ENCODE data around the gene ICE2.
"Not testable (repeated sequence)": the region's sequence is repeated elsewhere in the genome, so short reads cannot be mapped to it uniquely, and the experiment has no call there.

The ICE2 gene

DNA sequence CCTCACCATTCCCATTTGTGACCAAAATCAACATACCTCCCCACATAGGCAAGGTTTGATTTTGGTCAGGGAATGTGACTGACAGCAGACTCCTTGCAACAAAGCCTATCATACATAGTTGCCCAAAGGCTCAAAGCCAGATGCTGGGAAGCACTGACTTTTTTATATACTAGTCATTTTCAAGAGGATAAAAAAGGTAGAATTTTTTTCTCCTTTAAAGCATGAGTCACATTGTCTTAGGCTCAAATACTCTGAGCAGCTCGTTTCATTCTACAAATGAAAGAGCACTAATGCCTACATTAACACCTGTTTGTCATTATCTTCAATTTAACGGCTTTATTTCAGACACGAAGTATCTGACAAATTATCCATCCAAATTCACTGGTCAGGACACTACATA lies 36.2 kb downstream of the ICE2 start:
- no peak for DNase-seq

DNA sequence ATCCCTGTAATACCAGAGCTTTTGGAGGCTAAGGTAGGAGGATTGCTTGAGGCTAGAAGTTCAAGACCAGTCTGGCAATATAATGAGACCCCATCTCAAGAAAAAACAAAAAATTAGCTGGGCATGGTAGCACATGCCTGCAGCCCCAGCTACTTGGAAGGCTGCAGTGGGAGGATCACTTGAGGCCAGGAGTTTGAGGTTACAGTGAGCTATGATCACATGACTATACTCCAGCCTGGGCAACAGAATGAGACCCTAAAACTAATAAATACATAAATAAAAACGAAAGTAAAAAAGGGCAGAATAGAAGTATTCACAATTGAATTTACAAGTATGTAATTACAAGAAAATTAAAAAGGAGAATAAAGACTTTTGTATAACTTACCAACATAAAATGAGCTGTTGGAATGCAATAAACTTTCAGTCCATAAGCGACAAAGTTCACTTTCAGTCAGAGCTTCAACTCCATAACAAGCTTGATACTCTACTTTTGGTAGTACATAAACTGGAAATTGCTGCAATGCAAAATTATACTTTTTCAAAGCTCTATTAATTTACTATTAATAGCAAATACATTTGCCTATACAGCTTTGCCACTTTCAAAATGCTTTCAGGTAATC lies 36.8 kb downstream of the ICE2 start:
- no peak for DNase-seq

DNA sequence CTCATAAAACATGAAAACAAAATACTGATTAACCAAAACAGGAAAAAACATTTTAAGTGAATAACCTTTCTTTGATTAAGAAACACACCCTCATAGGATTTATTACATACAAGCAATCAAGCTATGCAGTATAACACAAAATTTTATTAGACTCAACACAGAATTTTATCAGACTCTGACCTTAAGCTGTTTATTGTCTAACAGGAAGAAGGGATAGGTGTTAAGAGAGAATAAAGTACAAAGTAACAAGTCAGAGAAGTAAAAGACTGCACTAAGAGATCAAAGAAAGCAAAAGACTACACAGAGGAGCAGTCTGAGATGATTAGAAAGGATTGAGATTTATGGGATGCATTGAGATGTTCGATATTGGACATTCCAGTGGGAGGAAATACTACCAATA lies 37.6 kb downstream of the ICE2 start:
- DNase-seq, result no peak

DNA sequence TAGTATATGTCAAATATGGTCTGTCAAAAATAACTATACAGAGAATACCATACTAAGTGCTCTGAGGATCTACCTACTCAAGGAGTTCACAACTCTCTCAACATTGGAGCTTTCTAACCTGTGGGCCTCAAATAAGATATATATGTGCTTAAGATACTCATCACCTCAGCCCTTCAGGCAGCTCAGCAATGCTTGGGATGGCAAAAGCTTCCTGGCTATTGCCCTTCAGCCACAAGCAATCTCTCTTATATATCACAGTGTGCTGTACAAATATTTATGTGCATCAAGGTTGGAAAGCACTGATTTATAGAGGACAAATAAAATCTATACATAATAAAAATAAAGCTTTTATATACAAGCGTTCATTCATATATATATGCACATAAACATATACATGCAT lies 40.3 kb downstream of the ICE2 start:
- no peak for DNase-seq

DNA sequence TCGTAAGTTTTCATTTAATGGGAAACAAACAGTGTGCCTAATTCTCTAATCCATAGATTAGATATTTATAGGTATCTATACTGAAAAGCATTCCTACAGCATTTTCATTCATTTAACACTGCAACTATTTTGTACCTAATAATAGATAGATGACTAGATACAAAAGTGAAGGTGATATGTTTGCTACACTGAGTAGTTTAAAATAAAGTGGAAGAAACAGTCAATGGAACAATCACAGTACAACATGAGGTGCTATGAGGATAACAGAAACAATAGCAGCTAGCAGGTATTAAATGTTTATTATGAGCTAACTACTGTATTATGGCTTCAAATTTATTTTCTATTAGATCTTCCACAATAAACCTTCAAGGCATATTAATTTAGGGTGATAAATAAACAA lies 50.0 kb downstream of the ICE2 start:
- no peak for DNase-seq

DNA sequence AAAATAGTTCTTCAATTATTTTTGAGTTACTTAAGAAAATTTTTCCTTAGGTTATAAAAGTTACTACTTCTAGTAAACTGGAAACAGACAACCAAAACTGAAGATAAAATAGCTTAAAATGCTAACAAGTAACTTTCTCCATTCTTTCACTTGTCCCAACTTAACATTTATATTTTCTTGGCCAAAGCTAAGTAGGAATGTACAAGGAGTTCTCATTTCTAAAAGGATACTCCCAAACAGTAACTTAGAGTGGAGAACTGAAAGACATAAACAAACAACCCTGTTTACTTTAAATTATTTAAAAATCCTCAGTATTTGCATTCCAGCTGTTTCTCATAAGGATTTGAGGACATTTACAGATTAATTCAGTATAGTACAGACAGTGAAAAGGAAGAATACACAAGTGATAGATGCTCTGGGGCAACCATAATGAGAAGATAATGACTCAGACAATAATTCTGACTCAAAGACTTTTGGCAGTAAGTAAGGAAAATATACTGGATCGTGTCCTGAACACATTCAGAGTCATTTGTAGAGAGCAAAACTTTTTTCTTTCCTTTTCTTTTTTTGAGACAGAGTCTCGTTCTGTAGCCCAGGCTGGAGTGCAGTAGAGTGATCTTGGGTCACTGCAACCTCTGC lies 52.0 kb downstream of the ICE2 start:
- DNase-seq, result no peak

DNA sequence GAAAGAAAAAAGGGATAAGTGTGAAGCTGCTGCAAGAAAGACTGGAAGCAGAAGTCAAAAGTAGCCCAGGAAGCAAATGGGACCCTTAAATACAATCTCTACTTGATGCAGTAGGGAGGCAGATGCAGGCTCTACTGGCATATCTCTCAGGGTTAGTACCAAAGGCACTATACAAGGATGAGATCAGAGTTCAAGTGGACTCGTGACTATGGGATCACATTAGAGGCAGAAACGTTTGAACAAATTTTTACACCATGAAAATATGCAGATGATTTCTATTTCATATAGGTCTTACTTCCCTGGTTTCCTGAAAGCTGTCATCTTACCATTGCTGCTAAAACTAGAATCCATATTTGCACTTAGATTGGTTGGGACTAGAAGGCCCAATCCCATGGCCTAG lies 53.5 kb downstream of the ICE2 start:
- DNase-seq, result no peak

DNA sequence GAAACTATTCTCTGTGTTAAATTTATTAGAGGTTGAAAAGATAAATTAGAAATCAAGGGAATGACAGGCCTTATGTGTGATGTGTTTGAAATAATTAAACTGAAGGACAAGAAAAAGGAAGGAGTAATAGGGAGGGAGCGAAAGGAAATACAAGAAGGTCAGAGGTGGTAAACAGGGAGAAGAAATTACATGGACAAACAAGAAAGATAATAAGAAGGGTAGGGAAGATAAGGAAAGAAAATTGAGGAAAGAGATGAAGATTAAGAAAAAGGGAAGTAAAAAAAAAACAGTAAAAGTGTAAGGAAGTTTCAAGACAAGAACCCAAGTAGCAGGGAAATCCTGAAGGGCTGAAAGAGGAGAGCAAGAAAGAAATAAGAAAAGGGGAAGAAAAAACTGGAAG lies 54.9 kb downstream of the ICE2 start:
- peak in 1 of 2 experiments; percentile 20 for DNase-seq

DNA sequence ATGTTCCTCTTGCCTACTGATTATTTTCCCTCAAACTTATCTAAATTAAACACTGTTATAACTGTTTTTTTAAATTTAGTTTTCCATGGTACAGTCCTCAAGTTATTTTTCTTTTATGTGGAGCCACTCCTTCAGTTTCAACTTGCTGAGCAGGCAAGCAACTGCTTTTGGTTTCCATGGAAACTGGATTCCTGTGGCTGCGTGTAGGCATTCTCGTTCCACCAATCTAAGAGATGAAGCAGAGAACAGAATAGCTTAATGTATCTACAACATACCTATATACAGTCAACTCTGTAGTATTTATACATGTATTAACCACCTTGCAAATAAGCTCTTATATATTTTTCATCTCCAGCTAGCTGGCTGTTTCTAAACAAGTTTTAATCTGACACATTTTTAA lies 55.4 kb downstream of the ICE2 start:
- DNase-seq, result peak; percentile 11 to 35

DNA sequence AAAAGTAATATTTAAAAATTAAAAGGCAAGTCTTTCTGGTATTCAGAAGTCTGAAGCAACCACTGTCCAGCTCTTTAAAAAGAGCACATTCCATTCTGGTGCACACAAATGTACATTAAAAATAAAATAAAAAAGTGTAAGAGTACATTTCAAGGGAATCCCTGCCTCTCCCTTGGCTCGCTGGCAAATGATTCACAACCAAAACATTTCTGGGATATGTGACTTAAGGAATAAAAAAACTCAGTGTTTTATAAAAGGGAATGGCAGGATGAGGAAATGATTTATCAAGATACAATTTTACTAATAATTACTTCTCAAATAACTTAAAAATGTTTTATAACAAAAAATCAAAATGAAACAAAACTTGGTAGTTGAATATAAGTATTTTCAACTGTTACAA lies 57.4 kb downstream of the ICE2 start:
- no peak for DNase-seq

DNA sequence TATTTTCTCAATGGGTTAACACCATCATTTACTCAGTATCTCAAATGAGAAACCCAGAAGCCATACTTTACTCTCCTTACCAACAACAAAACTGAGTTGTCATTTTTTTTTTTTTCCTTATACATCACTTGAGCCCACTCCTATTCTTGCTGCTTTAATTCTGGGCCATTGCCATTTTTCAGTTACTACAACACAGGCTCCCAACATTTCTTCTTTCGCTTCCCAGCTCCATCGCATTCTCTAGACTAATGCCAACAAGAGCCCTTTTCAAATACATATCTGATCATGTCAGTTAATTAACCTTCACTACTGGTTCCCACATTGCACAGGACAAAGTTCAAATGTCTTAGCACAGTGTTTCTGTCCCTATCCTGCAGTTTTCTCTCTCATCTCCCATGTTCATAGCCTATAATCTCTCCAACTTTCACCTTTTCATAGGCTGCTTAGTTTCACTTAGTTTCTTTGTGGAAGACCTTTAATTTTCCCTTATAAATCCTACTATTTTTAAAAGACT lies 58.7 kb downstream of the ICE2 start:
- no peak for DNase-seq

DNA sequence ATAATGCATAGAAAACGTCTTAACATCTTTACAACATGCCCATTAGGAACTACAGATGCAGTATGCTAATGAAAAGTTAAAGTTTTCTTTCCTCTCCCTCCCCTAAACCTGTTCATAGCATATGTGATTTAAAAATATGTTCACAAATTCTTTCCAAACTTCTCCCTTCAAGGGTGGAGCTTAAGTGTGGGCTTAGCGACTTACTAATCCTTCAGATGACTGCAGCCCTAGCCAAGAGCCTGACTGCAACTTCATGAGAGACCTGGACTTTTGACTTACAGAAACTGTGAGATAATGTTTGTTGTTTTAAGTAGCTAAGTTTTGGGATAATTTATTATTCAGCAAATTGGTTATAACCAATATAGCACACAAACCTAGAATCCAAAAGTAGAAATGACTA lies 59.2 kb downstream of the ICE2 start:
- no peak for DNase-seq

DNA sequence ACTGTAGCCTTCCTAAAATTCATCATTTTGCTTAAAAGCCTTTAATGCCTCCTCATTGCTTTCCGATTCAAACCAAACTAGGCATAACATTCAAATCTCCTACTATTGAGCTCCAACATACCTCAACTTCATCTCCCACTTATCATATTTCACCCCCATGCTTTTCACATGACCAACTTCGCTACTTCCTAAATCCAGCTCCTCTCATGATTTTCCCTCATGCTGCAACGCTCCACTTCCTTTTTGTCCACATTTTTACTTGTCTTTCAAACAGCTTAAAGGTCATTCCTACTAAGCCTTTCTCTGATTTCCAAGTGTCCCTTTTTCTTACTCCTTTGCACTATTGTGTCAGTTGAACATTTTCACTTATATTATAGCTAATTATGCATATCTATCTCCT lies 60.8 kb downstream of the ICE2 start:
- DNase-seq, result peak in 1 of 2 experiments; percentile 10

DNA sequence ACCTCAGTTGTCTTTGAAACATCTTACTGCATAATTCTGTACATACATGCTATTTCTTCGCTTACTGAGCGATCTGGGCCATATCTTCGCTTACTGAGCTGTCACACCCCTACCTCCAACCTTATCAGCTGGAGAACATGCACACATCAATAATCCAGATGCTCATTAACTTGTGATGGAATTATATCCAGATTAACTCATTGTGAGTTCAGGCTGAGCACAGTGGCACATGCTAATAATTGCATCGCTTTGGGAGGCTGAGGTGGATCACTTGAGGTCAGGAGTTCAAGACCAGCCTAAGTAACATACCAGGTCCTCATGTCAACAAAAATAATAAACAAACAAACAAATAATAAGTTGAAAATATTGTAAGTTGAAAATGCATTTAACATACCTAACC lies 61.8 kb downstream of the ICE2 start:
- no peak for DNase-seq

DNA sequence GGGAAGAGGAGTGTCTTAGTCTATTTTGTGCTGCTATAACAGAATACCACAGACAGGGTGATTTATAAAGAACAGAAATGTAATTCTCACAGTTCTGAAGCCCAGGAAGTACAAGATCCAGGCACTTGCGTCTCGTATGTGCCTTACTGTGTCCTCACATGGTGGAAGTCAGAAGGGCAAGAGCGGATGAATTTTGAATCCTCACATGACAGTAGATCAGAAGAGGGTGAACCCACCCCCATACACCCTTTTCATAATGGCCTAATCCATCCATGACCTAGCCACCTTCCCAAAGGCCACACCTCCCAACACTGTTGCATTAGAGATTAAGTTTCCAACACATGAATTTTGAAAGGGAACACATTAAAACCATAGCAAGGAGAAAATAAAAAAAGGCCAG lies 62.5 kb downstream of the ICE2 start:
- DNase-seq, result no peak

DNA sequence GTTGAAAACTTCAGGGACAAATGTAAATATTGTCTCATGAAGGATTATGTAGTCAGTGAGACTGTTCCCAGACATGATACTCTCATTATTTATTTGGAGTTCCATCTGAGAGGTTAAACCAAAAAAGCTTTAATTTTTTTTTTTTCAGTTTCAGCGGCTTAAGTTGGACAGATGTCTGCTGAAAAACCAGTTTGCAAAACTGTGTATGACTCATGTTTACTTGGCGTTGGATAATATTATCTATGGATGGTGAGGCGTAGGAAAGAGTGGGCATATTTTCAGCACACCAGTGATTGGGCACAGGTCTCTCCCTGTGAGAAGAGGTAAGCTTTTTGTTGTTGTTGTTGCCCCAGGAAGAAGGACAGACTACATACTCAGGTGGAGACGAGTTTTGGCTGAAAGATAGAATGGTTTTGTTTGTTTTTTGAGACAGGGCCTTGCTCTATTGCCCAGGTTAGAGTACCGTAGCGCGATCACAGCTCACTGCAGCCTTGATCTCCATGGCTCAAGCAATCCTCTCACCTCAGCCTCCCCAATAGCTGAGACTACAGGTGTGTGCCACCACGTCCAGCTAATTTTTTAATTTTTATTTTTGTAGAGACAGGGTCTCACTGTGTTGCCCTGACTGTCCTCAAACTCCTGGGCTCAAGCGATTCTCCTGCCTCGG lies 64.8 kb downstream of the ICE2 start:
- no peak for DNase-seq

DNA sequence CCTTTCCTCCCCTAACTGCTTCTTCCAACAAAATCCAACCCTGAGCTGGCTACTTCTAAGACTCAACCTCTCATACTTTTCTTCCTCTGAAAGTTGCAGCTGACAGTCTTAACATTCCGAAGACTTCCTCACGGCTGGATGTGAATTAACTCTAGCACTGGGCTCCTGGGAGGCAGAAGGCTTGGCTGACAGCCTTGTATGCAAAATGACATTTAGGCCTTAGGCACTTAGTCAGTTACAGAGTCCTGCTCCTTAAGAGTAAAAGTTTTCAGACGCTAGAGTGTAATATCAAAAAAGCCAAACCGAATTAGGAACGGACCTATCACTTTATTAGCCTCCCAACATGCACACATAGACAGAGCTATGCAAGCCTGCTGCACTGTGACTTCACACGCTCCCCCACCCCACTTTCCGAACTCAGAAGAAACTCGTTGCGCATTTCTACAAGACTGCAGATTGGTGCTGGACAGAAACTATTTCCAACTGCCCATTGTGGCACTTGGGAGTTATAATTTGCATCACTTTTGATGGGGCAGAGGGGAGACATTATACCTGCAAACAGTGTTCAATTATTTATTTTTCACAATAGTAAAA lies 65.6 kb downstream of the ICE2 start:
- no peak for DNase-seq

DNA sequence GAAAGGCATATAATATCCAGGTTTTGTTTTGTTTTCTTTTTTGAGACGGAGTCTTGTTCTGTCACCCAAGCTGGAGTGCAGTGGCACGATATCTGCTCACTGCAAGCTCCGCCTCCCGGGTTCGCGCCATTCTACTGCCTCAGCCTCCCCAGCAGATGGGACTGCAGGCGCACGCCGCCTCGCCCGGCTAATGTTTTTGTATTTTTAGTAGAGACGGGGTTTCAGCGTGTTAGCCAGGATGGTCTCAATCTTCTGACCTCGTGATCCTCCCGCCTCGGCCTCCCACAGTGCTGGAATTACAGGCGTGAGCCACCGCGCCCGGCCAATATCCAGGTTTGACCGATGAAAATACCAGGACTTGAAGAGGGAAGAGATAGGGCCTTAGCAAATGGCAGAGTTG lies 66.1 kb downstream of the ICE2 start:
- not testable (repeated sequence) for DNase-seq

DNA sequence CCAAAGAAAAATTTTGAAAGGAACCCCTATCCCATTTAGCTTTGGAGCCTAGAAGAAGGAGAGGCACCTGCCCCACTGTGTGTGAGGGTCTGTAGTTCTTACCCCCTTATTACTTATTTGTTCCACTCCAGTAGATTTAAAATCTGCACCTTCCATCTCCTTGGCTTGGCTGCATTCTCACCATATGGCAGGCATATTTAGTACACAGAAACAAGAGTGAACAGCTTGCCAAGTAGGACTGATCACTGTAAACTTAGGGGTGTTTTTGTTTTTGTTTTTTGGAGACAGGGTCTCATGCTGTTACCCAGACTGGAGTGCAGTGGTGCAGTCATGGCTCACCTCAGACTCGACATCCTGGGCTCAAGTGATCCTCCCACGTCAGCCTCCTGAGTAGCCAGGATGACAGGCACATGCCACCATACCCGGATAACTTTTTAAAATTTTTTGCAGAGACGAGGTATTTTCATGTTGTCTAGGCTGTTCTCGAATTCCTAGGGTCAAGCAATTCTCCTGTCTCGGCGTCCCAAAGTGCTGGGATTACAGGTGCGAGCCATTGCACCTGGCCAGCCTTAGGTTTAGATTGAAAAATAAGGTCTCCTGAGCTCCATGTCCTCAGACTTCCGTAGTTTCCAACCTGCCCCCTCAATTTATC lies 67.0 kb downstream of the ICE2 start:
- no peak for DNase-seq

DNA sequence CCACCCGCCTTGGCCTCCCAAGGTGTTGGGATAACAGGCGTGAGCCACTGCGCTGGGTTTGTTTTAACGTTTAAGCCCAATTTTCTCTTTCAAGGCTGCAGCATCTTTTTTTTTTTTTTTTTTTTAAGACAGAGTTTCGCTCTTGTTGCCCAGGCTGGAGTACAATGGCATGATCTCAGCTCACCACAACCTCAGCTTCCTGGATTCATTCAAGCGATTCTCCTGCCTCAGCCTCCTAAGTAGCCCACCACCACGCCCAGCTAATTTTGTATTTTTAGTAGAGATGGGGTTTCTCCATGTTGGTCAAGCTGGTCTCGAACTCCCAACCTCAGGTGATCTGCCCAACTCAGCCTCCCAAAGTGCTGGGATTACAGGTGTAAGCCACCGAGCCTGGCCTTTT lies 68.6 kb downstream of the ICE2 start:
- DNase-seq, result not testable (repeated sequence)

DNA sequence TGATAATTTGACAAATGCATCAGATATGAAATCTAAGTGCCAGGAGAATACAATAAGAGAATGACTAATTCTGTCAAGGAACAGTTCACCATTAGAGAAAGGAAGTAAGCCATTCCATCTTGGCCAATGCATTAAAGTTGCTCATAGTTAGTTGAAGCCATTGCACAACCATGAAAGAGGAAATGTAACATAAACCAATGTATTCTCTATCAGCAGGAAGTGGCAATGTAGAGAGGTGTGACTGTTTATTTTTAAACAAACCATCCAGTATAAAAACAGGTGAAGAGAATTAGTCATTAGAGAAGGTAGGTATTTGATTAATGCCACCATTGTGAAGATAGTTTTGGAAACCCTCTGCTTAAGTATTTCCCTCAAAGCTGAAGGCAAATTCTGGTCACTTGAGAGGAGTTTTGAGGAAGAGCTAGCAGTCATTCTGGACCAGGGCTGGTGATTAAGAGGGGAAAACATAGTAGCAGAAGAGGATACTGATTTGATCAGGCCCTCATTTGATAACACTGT lies 70.4 kb downstream of the ICE2 start:
- DNase-seq, result peak; percentile 72 to 76

DNA sequence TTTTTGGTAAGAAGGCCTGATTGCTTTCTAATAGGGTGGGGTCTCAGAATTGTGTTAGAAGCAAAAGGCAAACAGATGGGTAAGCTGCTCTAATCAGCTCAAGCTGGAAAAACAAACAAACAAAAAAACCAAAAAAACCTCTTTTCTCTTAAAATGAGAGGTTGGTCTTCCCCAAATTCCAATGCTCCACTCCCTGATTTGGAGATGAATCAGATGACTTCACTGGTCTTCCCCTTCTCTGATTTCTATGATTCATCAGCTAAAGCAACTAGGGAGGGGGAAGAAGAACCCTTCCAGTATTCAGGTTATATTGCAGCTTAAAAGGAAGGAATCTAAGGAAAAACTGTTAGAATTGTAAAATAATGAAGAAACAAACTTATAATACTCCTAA lies 71.5 kb downstream of the ICE2 start:
- no peak for DNase-seq

All from Kasumi-1 (cell line).